ENCODE results near the gene EIF1AD. TPM values are rescaled to one million over a fixed set of nuclear protein-coding genes. Genes with fewer than 3 reads are reported as not detected.

The EIF1AD gene
- total and polyA plus RNA-seq, 2 experiments from 2014 or later, result 19.4 to 25.6 TPM

DNA sequence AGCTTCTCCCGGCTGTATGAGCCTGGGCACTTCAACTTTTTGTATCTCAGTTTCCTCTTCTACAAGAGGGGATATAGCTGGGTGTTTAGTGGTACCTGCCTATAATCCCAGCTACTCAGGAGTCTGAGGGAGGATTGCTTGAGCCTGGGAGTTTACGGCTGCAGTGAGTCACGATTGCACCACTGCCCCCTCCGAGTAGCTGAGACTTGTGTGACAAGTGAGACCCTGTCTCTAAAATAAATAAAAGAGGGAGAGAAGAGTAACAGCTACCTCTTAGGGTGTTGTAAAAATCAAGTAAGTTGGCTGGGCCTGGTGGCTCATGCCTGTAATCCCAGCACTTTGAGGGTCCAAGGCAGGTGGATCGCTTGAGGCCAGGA, 34.4 kb upstream of the EIF1AD start:
- Histone ChIP-seq H3K79me2 (no peaks in the 10 kb centered on the region), H2AFZ (no peak overlapping the region), H4K20me1 (ENCODE audit: insufficient read depth, poor library complexity, severe bottlenecking) (no peaks in the 10 kb centered on the region), H3K4me2 (no peak overlapping the region), H3K27me3 (no peaks in the 10 kb centered on the region), H3K9me2 (replicated peaks; ENCODE audit: insufficient read depth) (no peaks in the 10 kb centered on the region), H3K27ac (no peak overlapping the region), H3K4me3 (no peak overlapping the region), H3K9me3 (ENCODE audit: low read depth) (no peaks in the 10 kb centered on the region), H3K36me3 (replicated peaks; ENCODE audit: insufficient read depth, low read depth) (no peaks in the 10 kb centered on the region), H3K4me1 (ENCODE audit: insufficient read depth) (no peaks in the 10 kb centered on the region)
- 79% methylated on average over 5 of the region's 5 CpGs for WGBS (ENCODE audit: low lambda C conversion rate, missing lambda C conversion rate)
- DNase-seq (ENCODE audit: low spot score), result no peak
- TF ChIP-seq, protein P1, sequence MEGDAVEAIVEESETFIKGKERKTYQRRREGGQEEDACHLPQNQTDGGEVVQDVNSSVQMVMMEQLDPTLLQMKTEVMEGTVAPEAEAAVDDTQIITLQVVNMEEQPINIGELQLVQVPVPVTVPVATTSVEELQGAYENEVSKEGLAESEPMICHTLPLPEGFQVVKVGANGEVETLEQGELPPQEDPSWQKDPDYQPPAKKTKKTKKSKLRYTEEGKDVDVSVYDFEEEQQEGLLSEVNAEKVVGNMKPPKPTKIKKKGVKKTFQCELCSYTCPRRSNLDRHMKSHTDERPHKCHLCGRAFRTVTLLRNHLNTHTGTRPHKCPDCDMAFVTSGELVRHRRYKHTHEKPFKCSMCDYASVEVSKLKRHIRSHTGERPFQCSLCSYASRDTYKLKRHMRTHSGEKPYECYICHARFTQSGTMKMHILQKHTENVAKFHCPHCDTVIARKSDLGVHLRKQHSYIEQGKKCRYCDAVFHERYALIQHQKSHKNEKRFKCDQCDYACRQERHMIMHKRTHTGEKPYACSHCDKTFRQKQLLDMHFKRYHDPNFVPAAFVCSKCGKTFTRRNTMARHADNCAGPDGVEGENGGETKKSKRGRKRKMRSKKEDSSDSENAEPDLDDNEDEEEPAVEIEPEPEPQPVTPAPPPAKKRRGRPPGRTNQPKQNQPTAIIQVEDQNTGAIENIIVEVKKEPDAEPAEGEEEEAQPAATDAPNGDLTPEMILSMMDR (IDR thresholded peaks at IDR 0.05; ENCODE audit: poor library complexity), result no peak
- no peak for TF ChIP-seq EZH2 (IDR thresholded peaks at IDR 0.05; ENCODE audit: borderline replicate concordance)

DNA sequence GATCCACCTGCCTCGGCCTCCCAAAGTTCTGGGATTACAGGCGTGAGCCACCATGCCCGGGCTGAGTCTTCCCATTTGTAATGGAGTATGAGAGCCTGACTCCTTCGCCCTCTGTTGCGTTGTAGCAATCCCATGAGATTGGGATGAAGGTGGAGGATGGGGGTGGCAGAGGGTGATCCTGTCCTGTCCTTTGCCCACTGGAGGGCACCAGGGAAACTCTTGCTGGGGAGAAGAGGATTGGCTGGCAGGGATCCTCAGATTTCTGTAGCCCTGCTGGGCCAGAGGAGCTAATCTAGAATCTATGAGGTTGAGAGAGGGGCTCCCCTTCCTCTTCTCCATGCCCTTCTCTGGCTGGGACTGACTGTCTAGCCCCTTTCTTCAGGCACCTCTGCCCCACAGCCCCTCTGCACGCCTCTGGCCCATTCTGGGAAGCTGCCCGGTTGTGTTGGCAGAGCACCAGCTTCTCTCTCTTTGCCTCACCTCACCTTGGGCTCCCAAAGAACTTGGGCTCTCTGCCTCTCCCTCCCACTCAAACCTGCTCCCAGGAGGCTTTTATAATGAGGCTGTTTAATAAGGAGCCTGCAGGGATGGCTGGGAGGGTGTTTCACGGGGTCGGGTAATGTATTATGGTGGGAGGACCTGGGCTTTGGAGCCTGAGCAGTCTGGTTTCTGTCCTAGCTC, 33.8 kb upstream of the EIF1AD start:
- TF ChIP-seq, protein P1 (IDR thresholded peaks at IDR 0.05; ENCODE audit: poor library complexity), result no peak
- no peak for TF ChIP-seq EZH2 (IDR thresholded peaks at IDR 0.05; ENCODE audit: borderline replicate concordance)
- TF ChIP-seq EZH2phosphoT487 (IDR thresholded peaks at IDR 0.05; ENCODE audit: low read depth, severe bottlenecking, unreplicated experiment), result no peak
- Histone ChIP-seq H3K27me3 (no peaks in the 10 kb centered on the region), H3K36me3 (replicated peaks; ENCODE audit: insufficient read depth, low read depth) (no peaks in the 10 kb centered on the region), H3K4me2 (no peak overlapping the region), H4K20me1 (ENCODE audit: insufficient read depth, poor library complexity, severe bottlenecking) (no peaks in the 10 kb centered on the region), H2AFZ (no peak overlapping the region), H3K27ac (no peak overlapping the region), H3K9me3 (ENCODE audit: low read depth) (no peaks in the 10 kb centered on the region), H3K79me2 (no peaks in the 10 kb centered on the region), H3K4me1 (ENCODE audit: insufficient read depth) (no peaks in the 10 kb centered on the region), H3K9me2 (replicated peaks; ENCODE audit: insufficient read depth) (no peaks in the 10 kb centered on the region), H3K4me3 (no peak overlapping the region)
- 90% methylated on average over 9 of the region's 9 CpGs for WGBS (ENCODE audit: low lambda C conversion rate, missing lambda C conversion rate)
- no peak for DNase-seq (ENCODE audit: low spot score)

DNA sequence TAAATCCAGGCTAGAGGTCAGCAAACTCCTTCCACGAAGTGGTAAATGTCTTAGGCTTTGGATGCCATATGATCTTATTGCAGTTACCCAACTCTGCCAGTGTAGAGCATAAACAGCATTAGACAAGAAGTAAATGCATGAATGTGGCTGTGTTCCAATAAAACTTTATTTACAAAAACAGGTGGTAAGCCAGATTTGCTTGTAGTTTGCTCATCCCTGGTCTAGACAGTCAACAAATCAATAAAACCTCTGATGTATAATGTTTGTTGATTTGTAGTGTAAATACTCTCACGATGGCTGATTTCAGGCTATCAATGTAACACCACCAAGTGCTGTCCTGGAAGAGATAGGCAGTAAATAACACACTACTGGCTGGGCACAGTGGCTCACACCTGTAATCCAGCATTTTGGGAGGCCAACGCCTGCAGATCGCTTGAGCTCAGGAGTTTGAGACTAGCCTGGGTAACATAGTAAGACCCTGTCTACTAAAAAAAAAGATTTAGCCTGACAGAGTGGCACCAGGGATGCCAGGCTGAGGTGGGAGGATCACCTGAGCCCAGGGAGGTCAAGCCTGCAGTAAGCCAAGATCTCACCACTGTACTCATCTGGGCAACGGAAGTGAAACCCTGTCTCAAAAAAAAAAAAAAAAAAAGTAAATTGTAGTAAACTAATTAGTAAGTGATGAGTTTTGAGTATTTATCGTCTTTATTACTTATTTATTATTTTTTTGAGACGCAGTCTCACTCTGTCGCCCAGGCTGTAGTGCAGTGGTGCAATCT, 31.2 kb upstream of the EIF1AD start:
- no peaks in the 10 kb centered on the region for H3K4me1 ChIP-seq (ENCODE audit: insufficient read depth)
- H3K36me3 ChIP-seq (replicated peaks; ENCODE audit: insufficient read depth, low read depth), result no peaks in the 10 kb centered on the region
- no peak overlapping the region for H3K4me2 ChIP-seq
- no peaks in the 10 kb centered on the region for H3K9me2 ChIP-seq (replicated peaks; ENCODE audit: insufficient read depth)
- no peaks in the 10 kb centered on the region for H3K79me2 ChIP-seq
- H3K27me3 ChIP-seq, result no peaks in the 10 kb centered on the region
- no peak overlapping the region for H2AFZ ChIP-seq
- H4K20me1 ChIP-seq (ENCODE audit: insufficient read depth, poor library complexity, severe bottlenecking), result no peaks in the 10 kb centered on the region
- H3K9me3 ChIP-seq (ENCODE audit: low read depth), result no peaks in the 10 kb centered on the region
- no peak for DNase-seq (ENCODE audit: low spot score)
- TF ChIP-seq EZH2phosphoT487 (IDR thresholded peaks at IDR 0.05; ENCODE audit: low read depth, severe bottlenecking, unreplicated experiment), result no peak
- TF ChIP-seq, protein P1 (IDR thresholded peaks at IDR 0.05; ENCODE audit: poor library complexity), result no peak
- no peak for TF ChIP-seq EZH2 (IDR thresholded peaks at IDR 0.05; ENCODE audit: borderline replicate concordance)
- no peak overlapping the region for H3K27ac ChIP-seq
- WGBS (ENCODE audit: low lambda C conversion rate, missing lambda C conversion rate), result 85% methylated on average over 8 of the region's 8 CpGs
- H3K4me3 ChIP-seq, result no peak overlapping the region
